GM18951 (cell line): ENCODE data around the gene LMBR1.
"Not testable (repeated sequence)": the region's sequence is repeated elsewhere in the genome, so short reads cannot be mapped to it uniquely, and the experiment has no call there.

Experiments used
- POLR2A ChIP-seq: IDR thresholded peaks from 4 replicates; pipeline ENCODE4 v1.6.1; 2011; ENCODE audit warnings: mild to moderate bottlenecking; ENCODE audit not compliant: insufficient read length, insufficient read depth; ENCODE audit errors: extremely low read depth
- in situ Hi-C: fragments of 300-500 bp; cut with MboI; formaldehyde crosslinking; loops from one replicate; pipeline ENCODE4 v1.12.0; 2022; ENCODE audit warnings: low sequenced_read_pairs, mixed read lengths, inconsistent platforms; ENCODE audit not compliant: unreplicated experiment

LMBR1 gene

DNA sequence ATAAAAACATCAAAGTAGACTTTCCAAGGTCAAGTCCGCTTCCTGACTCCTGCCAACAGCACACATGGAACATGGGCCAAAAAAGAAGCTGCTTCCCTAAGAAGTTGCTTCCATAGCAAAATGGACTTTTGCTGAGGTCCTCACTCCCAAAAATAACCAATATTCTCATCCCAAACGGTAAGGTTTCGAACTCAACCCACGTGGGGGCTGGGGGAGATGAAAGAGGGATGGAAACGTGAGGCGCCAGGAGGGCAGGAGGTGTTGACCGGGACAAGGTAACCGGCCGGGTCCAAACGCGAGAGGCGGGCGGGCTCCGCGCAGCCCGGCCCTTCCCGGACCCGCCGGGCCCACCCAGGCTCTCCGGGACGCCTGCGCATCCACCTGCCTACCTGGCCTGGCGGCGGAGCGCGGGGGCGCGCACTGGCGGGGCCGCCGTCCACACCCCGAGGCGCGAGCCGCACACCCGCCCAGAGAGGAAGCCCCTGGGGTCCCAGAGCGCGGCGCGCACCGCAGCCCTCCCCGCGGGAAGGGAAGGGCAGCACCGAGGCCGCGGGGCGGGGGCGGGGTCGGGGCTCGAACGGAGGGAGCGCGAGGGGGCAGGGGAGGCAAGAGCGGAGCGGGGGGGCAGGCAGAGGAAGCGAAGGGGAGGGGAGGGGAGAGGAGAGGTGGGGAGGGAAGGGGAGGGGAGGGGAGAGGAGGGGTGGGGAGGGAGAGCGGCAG is 742 bp downstream of the LMBR1 start:
- in situ Hi-C loops: no loop called here
- no peak for TF ChIP-seq POLR2A

DNA sequence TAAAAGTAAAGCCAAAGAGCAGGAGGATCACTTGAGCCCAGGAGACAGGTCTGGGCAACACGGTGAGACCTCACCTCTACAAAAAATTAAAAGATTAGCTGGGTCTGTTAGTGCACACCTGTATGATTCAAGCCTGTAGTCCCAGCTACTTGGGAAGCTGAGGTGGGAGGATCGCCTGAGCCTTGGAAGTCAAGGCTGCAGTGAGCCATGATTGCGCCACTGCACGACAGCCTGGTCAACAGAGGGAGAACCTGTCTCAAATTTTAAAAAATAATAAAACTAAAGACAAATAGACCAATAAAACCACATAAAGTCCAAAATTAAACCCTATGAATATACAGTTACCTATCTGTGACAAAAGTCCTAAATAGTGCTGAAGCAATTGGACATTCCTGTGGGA is 3.2 kb downstream of the LMBR1 start:
- in situ Hi-C loops: no loop called here
- TF ChIP-seq POLR2A: no peak

DNA sequence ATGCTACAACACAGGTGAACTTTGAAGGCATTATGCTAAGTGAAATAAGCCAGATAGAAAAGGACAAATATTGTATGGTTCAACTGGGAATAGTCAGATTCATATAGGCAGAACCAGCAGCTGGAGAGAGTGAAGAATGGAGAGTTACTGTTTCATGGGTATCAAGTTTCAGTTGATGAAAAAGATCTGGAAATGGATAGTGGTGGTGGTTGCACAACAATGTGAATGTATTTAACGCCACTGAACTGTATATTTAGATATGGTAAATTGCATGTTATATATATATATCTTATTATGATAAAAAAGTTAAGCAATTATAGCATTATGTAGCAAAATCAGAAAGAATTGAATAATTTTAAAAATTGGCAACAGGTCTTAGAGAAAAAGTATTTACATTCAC is 3.9 kb downstream of the LMBR1 start:
- in situ Hi-C loops: no loop called here
- TF ChIP-seq POLR2A: no peak

DNA sequence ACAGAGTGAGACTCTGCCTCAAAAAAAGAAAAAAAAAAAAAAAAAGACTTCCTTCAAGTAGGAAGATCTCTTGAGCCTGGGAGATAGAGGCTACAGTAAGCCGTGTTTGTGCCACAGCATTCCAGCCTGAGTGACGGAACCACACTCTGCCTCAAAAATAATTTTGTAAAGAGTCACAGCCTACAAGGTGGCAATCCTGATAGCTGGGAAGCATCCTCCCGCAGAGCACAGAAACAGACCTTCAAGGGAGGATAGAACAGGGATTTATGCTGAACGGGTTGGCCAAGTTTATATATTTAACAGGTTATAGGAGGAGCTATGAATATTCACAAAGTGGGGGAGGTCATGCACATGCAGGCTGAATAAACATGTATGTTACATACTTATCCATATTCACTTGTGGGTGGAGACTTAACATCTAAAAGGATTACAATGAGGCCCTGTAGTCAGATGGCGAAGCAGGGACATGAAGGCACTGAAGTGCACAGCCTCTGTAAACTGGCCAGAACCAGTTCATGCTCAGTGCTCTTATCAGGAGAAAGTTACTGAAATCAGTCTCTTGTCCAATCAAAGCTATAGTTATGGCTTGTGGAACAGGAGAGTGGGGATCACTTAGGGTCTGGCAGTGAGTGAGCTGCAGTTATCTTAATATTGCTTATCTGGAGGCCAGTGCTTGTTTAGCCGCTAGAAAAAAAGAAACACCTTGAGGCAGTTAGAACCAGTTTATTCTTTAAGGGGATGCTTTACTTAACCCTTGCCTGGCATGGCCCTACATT is 6.8 kb downstream of the LMBR1 start:
- in situ Hi-C loops: no loop called here
- TF ChIP-seq POLR2A: no peak

DNA sequence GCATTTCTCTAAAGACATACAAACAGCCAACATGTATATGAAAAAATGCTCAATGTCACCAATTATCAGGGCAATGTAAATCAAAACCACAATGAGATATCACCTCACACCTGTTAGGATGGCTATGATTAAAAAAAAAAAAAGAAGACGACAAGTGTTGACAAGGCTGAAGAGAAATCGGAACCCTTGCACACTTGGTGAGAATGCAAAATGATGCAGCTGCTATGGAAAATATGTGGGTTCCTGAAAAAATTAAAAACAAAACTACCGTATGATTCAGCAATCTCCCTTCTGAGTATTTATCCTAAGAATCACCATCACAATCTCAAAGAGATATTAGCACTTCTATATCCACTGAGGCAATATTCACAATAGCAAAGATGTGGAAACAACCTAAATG is 11.3 kb downstream of the LMBR1 start:
- no peak for TF ChIP-seq POLR2A
- in situ Hi-C loops: no loop called here

DNA sequence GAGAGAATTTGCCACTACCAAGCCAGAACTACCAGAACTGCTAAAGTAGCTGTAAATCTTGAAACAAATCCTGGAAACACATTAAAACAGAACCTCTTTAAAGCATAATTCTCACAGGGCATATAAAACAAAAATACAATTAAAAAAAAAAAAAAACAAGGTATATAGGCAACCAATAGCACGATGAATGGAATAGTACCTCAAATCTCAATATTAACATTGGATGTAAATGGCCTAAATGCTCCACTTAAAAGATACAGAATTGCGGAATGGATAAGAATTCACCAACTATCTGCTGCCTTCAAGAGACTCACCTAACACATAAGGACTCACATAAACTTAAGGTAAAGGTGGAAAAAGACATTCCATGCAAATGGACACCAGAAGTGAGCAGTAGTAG is 17.2 kb downstream of the LMBR1 start:
- no peak for TF ChIP-seq POLR2A
- in situ Hi-C loops: no loop called here

DNA sequence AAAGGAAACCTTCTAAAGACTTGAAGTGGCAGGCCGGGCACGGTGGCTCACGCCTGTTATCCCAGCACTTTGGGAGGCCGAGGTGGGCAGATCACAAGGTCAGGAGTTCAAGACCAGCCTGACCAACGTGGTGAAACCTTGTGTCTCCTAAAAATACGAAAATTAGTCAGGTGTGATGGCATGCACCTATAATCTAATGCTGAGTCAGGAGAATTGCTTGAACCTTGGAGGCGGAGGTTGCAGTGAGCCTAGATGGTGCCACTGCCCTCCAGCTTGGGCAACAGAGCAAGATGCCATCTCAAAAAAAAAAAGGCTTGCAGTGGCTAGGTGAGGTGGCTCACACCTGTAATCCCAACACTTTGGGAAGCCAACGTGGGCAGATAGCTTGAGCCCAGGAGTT is 24.6 kb downstream of the LMBR1 start:
- in situ Hi-C loops: not testable (repeated sequence)

DNA sequence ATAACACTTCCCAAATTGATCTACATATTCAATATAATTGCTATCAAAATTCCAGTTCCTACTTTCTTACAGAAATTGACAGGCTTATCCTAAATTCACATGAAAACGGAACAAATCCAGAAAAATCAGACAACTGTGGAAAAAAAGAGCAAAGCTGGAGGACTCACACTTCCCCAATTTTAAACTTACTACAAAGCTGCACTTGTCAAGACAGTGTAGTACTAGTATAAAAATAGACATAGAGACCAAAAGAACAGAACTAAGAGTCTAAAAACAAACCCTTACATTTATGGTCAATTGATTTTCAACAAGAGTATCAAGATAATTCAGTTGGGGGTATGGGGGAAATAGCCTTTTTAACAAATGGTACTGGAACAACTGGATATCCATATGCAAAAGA is 27.5 kb downstream of the LMBR1 start:
- in situ Hi-C loops: no loop called here
- TF ChIP-seq POLR2A: no peak

DNA sequence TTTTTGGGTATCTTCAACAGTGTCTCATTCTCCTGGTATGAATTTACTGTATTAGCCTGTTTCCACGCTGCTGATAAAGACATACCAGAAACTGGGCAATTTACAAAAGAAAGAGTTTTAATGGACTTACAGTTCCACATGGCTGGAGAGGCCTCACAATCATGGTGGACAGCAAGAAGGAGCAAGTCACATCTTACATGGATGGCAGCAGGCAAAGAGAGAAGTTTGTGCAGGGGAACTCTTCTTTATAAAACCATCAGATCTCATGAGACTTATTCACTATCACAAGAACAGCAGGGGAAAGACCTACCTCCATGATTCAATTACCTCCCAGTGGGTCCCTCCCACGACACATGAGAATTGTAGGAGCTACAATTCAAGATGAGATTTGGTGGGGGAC is 31.0 kb downstream of the LMBR1 start:
- in situ Hi-C loops: not testable (repeated sequence)

DNA sequence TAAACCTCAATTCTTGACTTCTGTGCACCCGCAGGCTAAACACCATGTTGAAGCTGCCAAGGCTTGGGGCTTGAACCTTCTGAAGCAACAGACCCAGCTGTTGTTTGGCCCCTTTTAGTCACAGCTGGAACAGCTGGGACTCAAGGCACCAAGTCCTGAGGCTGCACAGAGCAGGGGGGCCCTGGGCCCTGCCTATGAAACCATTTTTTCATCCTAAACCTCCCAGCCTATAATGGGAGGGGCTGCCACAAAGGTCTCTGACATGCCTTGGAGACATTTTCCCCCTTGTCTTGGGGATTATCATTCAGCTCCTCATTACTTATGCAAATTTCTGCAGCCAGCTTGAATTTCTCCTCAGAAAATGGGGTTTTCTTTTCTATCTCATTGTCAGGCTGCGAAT is 31.8 kb downstream of the LMBR1 start:
- TF ChIP-seq POLR2A: no peak
- in situ Hi-C loops: no loop called here

DNA sequence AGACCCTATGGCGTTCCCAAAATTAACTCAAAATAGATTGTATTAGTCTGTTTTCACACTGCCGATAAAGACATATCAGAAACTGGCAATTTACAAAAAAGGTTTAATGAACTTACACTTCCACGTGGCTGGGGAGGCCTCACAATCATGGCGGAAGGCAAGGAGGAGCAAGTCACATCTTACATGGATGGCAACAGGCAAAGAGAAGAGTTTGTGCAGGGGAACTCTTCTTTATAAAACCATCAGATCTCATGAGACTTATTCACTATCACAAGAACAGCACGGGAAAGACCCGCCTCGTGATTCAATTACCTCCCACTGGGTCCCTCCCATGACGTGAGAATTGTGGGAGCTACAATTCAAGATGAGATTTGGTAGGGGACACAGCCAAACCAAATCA is 32.9 kb downstream of the LMBR1 start:
- in situ Hi-C loops: not testable (repeated sequence)

DNA sequence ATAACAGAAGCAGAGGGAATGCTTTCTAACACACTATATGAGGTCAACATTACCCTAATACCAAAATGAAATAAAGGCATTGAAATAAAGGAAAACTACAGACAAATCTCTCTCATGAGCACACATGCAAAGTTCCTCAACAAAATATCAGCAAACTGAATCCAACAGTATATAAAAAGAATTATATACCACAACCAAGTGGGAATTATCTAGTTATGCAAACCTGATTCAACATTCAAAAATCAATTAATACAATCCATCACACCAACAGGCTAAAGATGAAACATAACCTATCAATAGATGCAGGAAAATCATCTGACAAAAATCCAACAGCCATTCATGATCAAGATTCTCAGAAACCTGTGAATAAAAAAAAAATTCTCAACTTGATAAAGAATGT is 34.5 kb downstream of the LMBR1 start:
- in situ Hi-C loops: no loop called here
- no peak for TF ChIP-seq POLR2A

DNA sequence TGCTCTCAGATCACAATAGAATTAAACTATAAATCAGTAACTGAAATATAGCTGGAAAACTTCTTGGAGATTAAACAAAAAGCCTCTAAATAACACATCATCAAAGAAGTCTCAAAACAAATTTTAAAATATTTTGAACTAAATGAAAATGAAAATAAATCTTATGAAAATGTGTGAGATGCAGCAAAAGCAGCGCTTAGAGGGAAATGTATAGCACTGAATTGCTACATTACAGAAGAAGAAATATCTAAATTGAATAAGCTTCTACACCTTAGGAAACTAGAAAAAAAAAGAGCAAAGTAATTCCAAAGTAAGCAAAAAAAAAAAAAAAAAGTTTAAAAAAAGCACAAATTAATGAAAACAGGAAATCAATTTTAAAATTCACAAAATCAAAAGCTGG is 35.2 kb downstream of the LMBR1 start:
- TF ChIP-seq POLR2A: no peak
- in situ Hi-C loops: no loop called here

DNA sequence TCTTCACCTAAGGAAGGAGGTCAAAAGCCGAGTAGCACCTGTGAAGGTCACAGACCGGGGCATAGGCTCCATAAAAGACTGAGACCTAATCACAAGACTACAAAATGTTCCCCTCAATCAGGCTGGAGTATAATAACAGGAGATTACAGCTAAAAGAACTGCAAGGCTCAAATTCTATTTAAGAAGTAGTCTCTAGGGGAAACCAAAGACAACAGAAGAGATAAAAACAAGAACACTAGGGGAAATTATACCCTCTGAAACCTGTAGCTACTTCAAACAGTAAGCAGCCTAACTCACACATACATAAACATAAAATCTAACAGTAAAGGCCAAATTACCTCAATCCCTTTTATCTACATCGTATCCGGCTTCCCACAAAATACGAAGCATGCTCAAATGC is 38.3 kb downstream of the LMBR1 start:
- in situ Hi-C loops: no loop called here
- TF ChIP-seq POLR2A: no peak
